ENCODE measurements around the gene ICE2. TPM values are rescaled to one million over a fixed set of nuclear protein-coding genes. Genes with fewer than 3 reads are reported as not detected.
"Not testable (repeated sequence)": the region's sequence is repeated elsewhere in the genome, so short reads cannot be mapped to it uniquely, and the experiment has no call there.

ICE2 gene
- total and polyA plus RNA-seq, 2 experiments from 2014 or later, result 64.2 to 64.3 TPM

DNA sequence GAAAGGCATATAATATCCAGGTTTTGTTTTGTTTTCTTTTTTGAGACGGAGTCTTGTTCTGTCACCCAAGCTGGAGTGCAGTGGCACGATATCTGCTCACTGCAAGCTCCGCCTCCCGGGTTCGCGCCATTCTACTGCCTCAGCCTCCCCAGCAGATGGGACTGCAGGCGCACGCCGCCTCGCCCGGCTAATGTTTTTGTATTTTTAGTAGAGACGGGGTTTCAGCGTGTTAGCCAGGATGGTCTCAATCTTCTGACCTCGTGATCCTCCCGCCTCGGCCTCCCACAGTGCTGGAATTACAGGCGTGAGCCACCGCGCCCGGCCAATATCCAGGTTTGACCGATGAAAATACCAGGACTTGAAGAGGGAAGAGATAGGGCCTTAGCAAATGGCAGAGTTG lies 66.1 kb downstream of the ICE2 start:
- ATAC-seq, result not testable (repeated sequence)

GRCh38 chr15:60411774-60412425 lies 67.0 kb downstream of the ICE2 start:
- ATAC-seq (no peak), DNase-seq (ENCODE audit: low spot score) (no peak)
- Mint-ChIP-seq H3K4me1 (peaks cover 5% of the 10 kb centered on the region; the same call in 2 of the 3 replicates), H3K36me3 (ENCODE audit: low read depth) (no peaks in the 10 kb centered on the region), H3K27me3 (ENCODE audit: insufficient read depth, low read depth, poor library complexity) (no peaks in the 10 kb centered on the region), H3K27ac (no peak overlapping the region), H3K4me3 (no peak overlapping the region), H3K9me3 (no peaks in the 10 kb centered on the region)
- Histone ChIP-seq H3K4me2 (no peak overlapping the region), H3K27ac (ENCODE audit: low read depth) (peak overlapping the region; percentile 50; the same call in 1 of the 2 replicates), H4K20me1 (replicated peaks; ENCODE audit: insufficient read depth) (no peaks in the 10 kb centered on the region), H3K36me3 (ENCODE audit: insufficient read depth) (no peaks in the 10 kb centered on the region), H3F3A (replicated peaks; ENCODE audit: low read depth) (0 out of 2 replicates have a peak, but pooled peaks cover 3% of the 10 kb centered on the region), H3K9me2 (ENCODE audit: insufficient read depth) (no peaks in the 10 kb centered on the region), H3K27me3 (ENCODE audit: insufficient read depth) (no peaks in the 10 kb centered on the region), H3K4me3 (no peak overlapping the region), H2AFZ (no peak overlapping the region), H3K4me1 (ENCODE audit: insufficient read depth) (no peaks in the 10 kb centered on the region), H3K79me2 (replicated peaks; ENCODE audit: insufficient read depth) (no peaks in the 10 kb centered on the region)
- no peak for TF ChIP-seq ETS1 (IDR thresholded peaks at IDR 0.05)
- no peak for TF ChIP-seq JUNB (IDR thresholded peaks at IDR 0.05; ENCODE audit: unreplicated experiment)
- no peak for TF ChIP-seq POLR2AphosphoS5 (IDR thresholded peaks at IDR 0.05; ENCODE audit: low read depth)
- TF ChIP-seq EZH2 (IDR thresholded peaks at IDR 0.05; ENCODE audit: low read depth, unreplicated experiment), result no peak
- TF ChIP-seq ZNF331 (CRISPR knock-in tag; IDR thresholded peaks at IDR 0.05; ENCODE audit: low read depth), result no peak
- no peak for TF ChIP-seq EZH2phosphoT487 (IDR thresholded peaks at IDR 0.05; ENCODE audit: unreplicated experiment)
- no peak for TF ChIP-seq ZNF114 (CRISPR knock-in tag; IDR thresholded peaks at IDR 0.05)
- no peak for TF ChIP-seq STAT1 (IDR thresholded peaks at IDR 0.05; ENCODE audit: unreplicated experiment)
- no peak for TF ChIP-seq CREB1 (CRISPR knock-in tag; IDR thresholded peaks at IDR 0.05; ENCODE audit: low read depth)
- TF ChIP-seq ZNF462 (CRISPR knock-in tag; IDR thresholded peaks at IDR 0.05), result no peak
- no peak for TF ChIP-seq NANOG (IDR thresholded peaks at IDR 0.05; ENCODE audit: borderline replicate concordance)

More for the DNA sequence above, 66.1 kb downstream of the ICE2 start:
- H3K9me2 ChIP-seq (ENCODE audit: insufficient read depth); H3K4me3 Mint-ChIP-seq; H3K36me3 ChIP-seq (ENCODE audit: insufficient read depth); H3K4me2 ChIP-seq; H3K36me3 Mint-ChIP-seq (ENCODE audit: low read depth); H3K4me1 Mint-ChIP-seq; H3K27ac Mint-ChIP-seq; H3K79me2 ChIP-seq (replicated peaks; ENCODE audit: insufficient read depth); H3K27me3 Mint-ChIP-seq (ENCODE audit: insufficient read depth, low read depth, poor library complexity); H2AFZ ChIP-seq; H3K9me3 Mint-ChIP-seq; H3K27me3 ChIP-seq (ENCODE audit: insufficient read depth); H4K20me1 ChIP-seq (replicated peaks; ENCODE audit: insufficient read depth); DNase-seq (ENCODE audit: low spot score); H3K27ac ChIP-seq (ENCODE audit: low read depth); H3K4me3 ChIP-seq; H3F3A ChIP-seq (replicated peaks; ENCODE audit: low read depth); H3K4me1 ChIP-seq (ENCODE audit: insufficient read depth): not testable (repeated sequence)

DNA sequence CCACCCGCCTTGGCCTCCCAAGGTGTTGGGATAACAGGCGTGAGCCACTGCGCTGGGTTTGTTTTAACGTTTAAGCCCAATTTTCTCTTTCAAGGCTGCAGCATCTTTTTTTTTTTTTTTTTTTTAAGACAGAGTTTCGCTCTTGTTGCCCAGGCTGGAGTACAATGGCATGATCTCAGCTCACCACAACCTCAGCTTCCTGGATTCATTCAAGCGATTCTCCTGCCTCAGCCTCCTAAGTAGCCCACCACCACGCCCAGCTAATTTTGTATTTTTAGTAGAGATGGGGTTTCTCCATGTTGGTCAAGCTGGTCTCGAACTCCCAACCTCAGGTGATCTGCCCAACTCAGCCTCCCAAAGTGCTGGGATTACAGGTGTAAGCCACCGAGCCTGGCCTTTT lies 68.6 kb downstream of the ICE2 start:
- H3K27me3 Mint-ChIP-seq (ENCODE audit: insufficient read depth, low read depth, poor library complexity); H3K9me3 Mint-ChIP-seq; H3K4me2 ChIP-seq; H3K36me3 ChIP-seq (ENCODE audit: insufficient read depth); H3K9me2 ChIP-seq (ENCODE audit: insufficient read depth); H3F3A ChIP-seq (replicated peaks; ENCODE audit: low read depth); H3K36me3 Mint-ChIP-seq (ENCODE audit: low read depth); ATAC-seq; H3K27ac Mint-ChIP-seq; H3K27me3 ChIP-seq (ENCODE audit: insufficient read depth); H3K4me1 ChIP-seq (ENCODE audit: insufficient read depth); H3K4me3 ChIP-seq; H3K79me2 ChIP-seq (replicated peaks; ENCODE audit: insufficient read depth); DNase-seq (ENCODE audit: low spot score); H4K20me1 ChIP-seq (replicated peaks; ENCODE audit: insufficient read depth); H3K4me3 Mint-ChIP-seq; H3K4me1 Mint-ChIP-seq; H3K27ac ChIP-seq (ENCODE audit: low read depth); H2AFZ ChIP-seq: not testable (repeated sequence)

Measured in GM23338 (cell line).